Activated gamma-delta T cell treated with anti-CD3 and anti-CD28 coated beads, Interleukin-2, amount 50 U/mL, for 16 hours (primary cell): ENCODE measurements around the gene VWA5B2.
A peak's percentile ranks its signal among the peaks of the same experiment; 100 is the strongest.

Experiments used
- DNase-seq: peaks from one replicate; pipeline ENCODE4 v3.0.0-alpha.2; 2020; ENCODE audit warnings: low read depth

Gene VWA5B2

GRCh38 chr3:184229394-184230080 lies at the start of gene VWA5B2:
TSS of gene VWA5B2 (plus strand) at chr3:184229585. CDS start at chr3:184230529, 944 bp downstream.
- peak; percentile 62 for DNase-seq

- DNase-seq: no peak
Measured at GRCh38 chr3:184180165-184180564, 49.2 kb upstream of the VWA5B2 start.

GRCh38 chr3:184181596-184181995 lies 47.8 kb upstream of the VWA5B2 start:
- no peak for DNase-seq

DNA sequence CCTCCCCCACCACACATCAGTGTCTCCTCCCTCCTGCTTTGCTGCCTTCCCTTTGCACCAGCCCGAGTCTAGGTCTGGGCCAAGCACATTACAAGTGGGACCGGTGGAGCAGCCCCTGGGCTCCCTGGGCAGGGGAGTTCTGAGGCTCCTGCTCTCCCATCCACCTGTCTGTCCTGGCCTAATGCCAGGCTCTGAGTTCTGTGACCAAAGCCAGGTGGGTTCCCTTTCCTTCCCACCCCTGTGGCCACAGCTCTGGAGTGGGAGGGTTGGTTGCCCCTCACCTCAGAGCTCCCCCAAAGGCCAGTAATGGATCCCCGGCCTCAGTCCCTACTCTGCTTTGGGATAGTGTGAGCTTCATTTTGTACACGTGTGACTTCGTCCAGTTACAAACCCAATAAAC lies 45.7 kb upstream of the VWA5B2 start:
- DNase-seq: no peak

DNA sequence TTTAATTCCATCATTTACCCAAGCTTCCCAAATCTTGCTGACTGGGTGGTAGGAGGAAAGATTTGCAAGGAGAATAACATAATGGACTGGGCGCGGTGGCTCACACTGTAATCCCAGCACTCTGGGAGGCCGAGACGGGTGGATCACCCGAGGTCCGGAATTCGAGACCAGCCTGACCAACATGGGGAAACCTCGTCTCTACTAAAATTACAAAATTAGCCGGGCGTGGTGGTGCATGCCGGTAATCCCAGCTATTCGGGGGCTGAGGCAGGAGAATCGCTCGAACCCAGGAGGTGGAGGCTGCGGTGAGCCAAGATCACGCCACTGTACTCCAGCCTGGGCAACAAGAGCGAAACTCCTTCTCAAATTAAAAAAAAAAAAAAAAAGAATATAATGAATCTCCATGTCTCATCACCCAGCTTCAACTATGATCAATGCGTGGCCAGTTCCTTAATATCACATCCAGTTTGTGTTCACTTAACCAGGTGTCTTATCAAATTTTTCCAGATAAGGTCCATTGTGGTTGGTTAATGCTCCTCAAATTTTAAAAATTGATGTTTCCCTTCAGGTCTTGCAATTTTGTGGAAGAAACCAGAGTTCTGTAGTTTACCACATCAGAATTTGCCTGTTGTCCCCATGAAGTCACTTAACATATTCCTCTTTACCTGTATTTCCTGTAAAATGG lies 44.7 kb upstream of the VWA5B2 start:
- DNase-seq: no peak

DNA sequence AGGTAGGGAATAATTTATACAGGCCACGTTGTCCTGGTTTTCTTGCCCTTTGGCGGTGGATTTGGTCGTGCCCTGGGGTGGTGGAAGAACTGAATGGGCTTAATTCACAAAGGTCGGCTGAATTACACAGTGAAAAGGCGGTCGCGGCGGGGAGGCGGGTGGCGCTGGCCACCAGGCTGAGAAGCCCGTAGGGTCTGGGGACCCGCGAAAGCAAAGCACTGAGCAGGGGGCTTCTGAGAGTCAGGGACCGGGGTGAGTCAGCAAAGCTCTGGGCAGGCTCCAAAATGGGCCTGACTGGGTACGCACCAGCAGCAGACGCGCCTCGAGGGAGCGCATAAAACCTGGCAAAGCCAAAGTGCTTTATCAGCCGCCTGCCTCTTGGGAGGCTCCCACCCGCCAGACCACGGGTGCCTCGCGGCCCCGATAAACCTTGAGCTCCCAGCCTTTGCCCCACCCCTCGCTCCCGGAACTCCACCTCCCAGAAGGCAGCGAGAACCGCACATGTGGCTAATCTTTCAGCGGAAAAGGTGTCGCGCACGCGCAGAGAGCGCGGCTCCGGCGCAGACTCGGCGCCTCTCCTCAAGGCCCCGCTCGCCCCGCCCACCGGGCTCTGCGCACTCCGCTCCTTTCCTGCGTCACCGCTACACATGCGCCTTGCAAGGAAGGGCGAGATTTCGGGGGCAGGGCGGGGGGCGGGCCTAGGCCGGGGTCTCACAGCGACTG lies 43.8 kb upstream of the VWA5B2 start:
- peak; percentile 99 for DNase-seq

GRCh38 chr3:184186184-184186901 lies 43.0 kb upstream of the VWA5B2 start, which contains the start of gene ABCF3:
TSS of gene ABCF3 (plus strand) at chr3:184186199. CDS start at chr3:184186208, 9 bp downstream.
- DNase-seq: no peak

- DNase-seq: no peak
Measured at GRCh38 chr3:184186902-184187207, 42.5 kb upstream of the VWA5B2 start.

DNA sequence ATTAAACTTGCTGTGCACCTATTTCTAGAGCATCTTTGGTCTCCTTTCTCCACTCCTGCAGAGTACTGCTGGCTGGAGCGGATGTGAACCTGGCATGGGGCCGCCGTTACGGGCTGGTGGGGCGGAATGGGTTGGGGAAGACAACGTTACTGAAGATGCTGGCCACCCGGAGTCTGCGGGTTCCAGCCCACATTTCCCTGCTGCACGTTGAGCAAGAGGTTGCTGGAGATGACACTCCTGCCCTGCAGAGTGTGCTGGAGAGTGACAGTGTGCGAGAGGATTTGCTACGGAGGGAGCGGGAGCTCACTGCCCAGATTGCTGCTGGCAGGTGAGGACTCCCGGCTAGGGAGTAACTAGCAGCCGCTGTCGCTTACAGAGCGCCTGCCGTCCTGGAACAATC lies 41.3 kb upstream of the VWA5B2 start:
- DNase-seq: no peak

GRCh38 chr3:184189421-184189820 lies 40.0 kb upstream of the VWA5B2 start:
- no peak for DNase-seq

DNA sequence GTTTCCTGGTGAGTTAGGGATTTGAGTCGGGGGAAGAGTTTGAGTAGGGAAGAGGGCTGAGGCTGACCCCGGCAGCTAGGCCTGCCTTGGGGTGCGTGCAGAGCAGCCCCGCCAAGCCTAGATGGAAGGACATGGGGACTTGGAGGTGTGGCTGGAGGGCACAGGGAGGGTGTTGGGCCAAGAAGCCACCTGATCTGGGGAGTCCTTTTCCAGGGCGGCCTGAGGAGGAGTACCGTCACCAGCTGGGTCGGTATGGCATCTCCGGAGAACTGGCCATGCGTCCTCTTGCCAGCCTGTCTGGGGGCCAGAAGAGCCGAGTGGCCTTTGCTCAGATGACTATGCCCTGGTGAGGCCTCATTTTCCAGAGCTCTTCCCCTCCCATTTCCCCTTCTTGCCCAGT lies 36.5 kb upstream of the VWA5B2 start:
- DNase-seq: no peak

DNA sequence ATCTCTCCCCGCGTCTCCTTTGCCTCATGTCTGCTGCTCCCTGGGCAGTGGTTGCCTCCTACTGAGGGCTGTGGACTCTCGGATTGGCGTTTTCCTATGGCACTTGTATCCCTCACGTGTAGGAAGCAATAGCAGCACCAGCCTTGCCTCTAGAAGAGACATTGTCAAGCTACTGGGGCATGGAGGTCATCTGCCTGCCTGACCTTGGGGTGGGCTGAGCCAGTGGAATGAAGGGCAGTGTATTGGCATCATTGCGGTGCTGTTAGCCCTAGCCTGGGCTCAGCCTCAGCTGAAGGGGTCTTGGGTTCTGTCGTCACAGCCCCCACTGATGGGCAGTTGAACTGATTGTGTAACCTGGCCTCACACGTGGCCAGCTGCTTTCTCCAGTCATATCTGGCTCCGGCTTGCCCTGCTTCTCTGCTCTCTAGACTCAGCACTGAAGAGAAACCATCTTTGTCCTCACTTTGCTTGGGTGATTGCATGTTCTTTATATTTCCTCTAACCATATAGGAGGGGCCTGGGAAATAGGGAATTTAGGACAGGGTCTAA lies 35.3 kb upstream of the VWA5B2 start:
- no peak for DNase-seq

- no peak for DNase-seq
Measured at GRCh38 chr3:184196536-184196935, 32.8 kb upstream of the VWA5B2 start.

- no peak for DNase-seq
Measured at GRCh38 chr3:184198509-184198908, 30.9 kb upstream of the VWA5B2 start.

GRCh38 chr3:184200825-184201224 lies 28.6 kb upstream of the VWA5B2 start:
- no peak for DNase-seq

DNA sequence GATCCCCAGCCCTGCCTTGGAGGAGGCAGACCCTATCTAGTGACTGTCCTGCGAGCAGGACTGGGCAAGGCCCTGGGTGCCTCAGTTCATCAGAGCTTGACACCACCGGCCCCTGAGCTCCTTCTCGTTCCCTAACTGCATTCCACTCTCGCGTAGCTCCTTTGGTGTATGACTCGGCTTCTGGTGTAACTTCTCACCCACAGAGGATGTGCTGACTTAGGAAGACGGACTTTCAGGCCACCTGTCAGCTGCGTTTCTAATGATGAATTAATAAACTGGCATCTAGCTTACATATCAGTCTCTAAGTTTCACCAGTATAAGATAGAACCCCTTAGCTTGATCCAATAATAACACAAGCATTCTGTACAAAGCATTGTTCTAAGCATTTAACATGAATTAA lies 25.9 kb upstream of the VWA5B2 start:
- no peak for DNase-seq

DNA sequence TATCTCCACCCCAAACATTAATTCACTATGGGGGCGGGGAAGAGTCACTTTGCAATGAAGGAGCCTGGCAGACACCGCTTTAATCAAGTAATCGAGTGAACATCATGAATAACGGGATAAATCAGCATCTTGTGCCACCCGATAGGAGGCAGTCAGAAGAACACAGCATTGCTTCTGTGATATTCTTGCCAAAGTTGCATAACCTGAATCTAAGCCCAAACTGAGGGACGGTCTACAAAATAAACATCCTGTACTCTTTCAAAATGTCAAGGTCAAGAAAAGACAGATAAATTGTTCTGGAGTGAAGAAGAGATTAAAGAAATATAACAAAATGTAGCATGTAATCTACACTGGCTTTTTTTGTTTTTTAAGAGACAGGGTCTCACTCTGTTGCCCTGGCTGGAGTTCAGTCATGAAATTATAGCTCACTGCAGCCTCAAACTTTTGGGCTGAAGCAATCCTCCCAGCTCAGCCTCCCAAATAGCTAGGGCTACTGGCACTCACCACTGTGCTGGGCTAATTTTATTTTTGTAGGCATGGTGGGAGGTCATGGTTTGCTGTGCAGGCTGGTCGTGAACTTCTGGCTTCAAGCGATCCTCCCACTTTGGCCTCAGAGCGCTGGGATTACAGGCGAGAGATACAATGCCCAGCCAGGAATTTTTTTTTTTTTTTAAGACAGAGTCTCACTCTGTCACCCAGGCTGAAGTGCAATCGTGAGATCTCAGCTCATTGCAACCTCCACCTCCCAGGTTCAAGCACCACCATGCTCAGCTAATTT lies 20.1 kb upstream of the VWA5B2 start:
- DNase-seq: no peak

DNA sequence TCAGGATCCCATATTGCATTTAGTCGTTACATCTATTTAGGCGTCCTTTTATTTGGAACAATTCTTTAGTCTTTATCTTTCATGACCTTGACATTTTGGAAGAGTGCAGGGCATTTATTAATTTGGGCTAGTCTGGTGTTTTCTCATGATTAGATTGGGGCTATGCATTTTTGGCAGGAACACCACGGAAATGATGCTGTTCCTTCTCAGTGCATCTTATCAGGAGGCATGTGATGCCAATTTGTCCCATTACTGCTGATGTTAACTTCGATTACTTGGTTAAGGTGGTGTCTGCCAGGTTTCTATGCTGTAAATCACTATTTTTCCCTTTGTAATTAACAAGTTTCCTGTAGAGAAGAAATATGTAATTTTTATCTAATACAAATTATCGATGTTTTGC lies 18.1 kb upstream of the VWA5B2 start:
- no peak for DNase-seq

DNA sequence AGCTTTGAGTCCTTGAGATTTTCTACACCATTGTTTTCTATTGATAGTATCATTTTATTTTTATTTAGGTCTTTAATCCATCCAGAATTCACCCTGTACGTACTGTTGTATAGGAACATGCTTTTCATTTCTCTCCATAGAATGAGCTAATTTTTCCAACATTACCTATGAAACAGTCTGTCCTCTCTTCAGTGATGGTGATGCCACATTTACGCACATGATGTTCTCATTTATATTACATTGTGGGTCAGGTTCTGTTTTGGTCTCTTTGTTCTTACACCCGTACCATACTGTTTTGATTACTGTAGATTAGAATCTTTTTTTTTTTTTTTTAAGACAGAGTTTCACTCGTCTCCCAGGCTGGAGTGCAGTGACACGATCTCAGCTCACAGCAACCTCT lies 17.7 kb upstream of the VWA5B2 start:
- DNase-seq: no peak

GRCh38 chr3:184218814-184219213 lies 10.6 kb upstream of the VWA5B2 start:
- no peak for DNase-seq

GRCh38 chr3:184222521-184222920 lies 6.9 kb upstream of the VWA5B2 start:
- no peak for DNase-seq

DNA sequence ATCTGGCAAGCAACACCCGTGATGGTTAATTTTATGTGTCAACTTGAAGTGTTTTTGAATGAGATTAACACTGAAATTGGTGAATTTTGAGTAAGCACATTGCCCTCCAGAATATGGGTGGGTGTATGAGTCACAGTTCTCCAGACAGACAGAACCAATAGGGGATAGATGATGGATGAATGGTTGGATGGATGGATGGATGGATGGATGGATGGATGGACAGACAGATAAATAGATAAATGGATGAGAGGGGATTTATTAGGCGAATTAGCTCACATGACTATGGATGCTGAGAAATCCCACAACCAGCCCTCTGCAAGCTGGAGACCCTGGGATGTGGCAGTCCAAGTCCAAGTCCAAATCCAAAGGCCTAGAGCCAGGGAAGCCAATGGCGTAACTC lies 5.4 kb upstream of the VWA5B2 start:
- no peak for DNase-seq
